NOMO-1 treated with dmso at 0.1 percent for 144 hours (cell line): ENCODE data around the gene OTUB2.

ENCODE experiments used
- DNase-seq: peaks from one replicate; lab custom pipeline; 2025; ENCODE audit not compliant: unreplicated experiment; lab: John Stamatoyannopoulos, UW

OTUB2 gene

GRCh38 chr14:94040247-94040646 lies 14.1 kb downstream of the OTUB2 start:
- DNase-seq, result no peak

GRCh38 chr14:94040796-94041195 lies 14.7 kb downstream of the OTUB2 start:
- no peak for DNase-seq

- DNase-seq, result no peak
Observed at GRCh38 chr14:94041551-94042346, 15.6 kb downstream of the OTUB2 start.

GRCh38 chr14:94042433-94043091 lies 16.4 kb downstream of the OTUB2 start:
- no peak for DNase-seq

- no peak for DNase-seq
Observed at GRCh38 chr14:94043111-94043755, 17.1 kb downstream of the OTUB2 start.

DNA sequence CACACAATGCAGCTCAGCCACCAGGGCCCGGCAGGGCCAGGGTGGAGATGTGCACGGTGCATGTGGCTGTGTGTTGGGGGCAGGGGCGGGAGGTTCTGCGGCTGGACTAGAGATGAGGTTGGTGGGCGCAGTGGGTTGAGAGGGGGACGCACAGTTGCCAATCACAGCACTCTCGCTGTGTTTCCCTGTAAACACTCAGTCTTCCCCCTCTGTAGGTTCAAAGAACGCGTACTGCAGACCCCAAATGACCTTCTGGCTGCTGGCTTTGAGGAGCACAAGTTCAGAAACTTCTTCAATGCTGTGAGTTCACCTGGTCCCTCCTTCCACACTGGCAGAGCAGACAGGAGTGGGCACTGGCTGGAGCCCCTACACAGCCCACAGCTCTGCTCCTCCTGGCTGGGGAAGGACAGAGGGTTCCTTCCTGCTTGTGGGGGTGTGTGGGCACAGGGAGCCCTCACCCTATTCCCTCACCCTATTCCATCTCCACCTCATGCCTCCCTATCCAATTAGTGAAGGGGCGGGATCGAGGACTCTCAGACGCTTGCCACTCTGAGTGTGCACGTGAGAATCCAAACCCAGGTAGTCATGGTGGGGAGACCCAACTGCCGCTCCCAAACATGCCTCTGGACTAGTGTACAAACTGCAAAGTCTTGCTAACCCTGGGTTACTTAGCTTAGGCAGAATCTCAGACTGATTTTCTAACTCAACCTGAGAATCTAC lies 17.8 kb downstream of the OTUB2 start:
- no peak for DNase-seq

GRCh38 chr14:94044476-94045091 lies 18.4 kb downstream of the OTUB2 start:
- no peak for DNase-seq

GRCh38 chr14:94045101-94045500 lies 19.0 kb downstream of the OTUB2 start:
- no peak for DNase-seq

GRCh38 chr14:94045563-94046345 lies 19.6 kb downstream of the OTUB2 start:
- DNase-seq, result no peak

GRCh38 chr14:94046696-94047250 lies 20.6 kb downstream of the OTUB2 start:
- DNase-seq, result no peak

DNA sequence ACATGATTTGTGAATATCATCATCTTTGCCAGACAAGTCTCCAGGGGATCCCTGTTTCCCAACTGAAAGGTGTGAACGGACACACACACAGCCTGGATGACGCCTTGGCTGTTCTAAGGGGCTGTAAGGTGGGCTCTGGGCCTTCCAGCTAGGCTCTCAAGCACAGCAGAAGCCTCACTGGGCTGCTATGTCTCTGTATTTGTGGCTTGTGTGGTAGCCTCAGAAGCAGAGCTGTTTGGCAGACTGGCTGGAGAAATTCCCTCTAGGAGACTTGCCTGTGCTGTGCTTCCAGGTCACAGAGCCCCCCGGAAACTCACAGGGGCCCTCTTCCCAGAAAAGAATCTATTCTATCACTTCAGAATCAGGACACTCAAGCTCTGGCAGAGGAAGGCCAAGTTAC lies 21.4 kb downstream of the OTUB2 start:
- DNase-seq, result no peak

- DNase-seq, result no peak
Observed at GRCh38 chr14:94048691-94049624, 22.8 kb downstream of the OTUB2 start.

DNA sequence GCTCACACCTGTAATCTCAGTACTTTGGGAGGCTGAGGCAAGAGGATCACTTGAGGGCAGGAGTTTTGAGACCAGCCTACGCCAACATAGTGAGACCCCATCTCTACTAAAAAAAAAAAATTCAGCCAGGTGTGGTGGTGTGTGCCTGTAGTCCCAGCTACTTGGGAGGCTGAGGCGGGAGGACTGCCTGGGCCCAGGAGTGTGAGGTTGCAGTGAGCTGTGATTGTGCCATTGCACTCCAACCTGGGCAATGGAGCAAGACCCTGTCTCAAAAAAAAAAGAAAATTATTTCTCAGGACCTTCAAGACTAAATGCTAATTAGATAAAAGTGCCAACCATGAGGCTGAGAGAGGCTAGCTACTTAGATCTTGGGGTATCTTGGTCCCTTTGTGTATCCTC lies 23.5 kb downstream of the OTUB2 start:
- no peak for DNase-seq

DNA sequence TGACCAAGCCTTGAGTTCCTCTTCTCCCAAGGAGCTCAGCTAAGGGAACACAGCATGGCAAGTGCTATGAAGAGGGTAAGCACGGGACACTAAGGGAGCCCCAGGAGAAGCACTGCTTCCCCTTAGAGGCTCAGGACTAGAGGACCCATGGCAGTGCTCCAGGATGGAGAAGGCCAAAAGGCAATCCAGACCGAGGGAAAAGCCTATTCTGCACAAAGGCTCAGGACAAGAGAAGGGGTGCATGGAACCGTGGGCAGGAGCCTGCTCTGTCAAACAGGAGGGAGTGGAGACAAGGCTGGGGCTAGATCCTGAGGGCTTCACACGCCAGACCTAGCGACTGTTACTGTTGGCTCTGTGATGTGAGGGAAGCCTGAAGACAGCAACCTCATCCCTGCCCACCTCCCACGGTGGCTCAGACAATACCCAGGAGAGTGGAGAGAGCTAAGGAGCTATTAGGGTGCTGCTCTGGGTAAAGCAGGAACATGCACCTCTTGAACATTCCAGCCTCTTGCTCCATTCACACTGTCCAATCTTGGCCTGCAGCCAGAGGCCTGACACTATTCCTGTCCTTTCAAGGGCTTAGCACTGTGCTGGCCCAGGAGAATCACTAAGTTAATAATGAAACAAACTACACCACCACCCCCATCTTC lies 24.2 kb downstream of the OTUB2 start:
- no peak for DNase-seq

GRCh38 chr14:94051115-94051514 lies 25.0 kb downstream of the OTUB2 start:
- no peak for DNase-seq

GRCh38 chr14:94051779-94052178 lies 25.6 kb downstream of the OTUB2 start:
- DNase-seq, result no peak

GRCh38 chr14:94052199-94052598 lies 26.1 kb downstream of the OTUB2 start:
- no peak for DNase-seq

DNA sequence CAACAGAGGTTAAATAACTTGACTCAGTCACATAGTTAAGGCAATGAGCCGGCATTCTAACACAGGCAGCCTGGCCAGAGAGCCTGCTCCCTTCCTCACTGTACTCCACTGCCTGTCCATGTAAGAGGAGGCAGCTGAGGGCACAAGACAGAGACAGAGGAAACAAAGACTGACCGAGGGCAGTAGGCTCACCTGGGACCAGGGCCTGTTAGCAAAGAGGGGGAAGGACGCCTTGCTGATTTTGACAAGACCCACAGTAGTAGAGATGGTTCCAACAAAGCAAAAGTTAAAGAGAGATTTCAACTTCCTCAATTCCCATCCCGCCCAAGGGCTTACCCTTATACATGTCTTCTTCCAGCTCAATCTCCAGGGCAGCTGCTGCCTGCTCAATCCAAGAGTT lies 26.5 kb downstream of the OTUB2 start:
- DNase-seq, result no peak
